Sigmoid colon (tissue), 4 donors: ENCODE data around the gene ACSF2.

Experiments
- CTCF ChIP-seq, 4 experiments: fragments of 450-650 bp in 3 of 4; fragments of 200-600 bp in 1 of 4; IDR thresholded peaks; one replicate each; pipeline ENCODE4 v1.5.1; 2016 to 2019; ENCODE audit warnings: antibody characterized with exemption in 4 of 4, mild to moderate bottlenecking in 3 of 4, moderate library complexity in 2 of 4
- EP300 ChIP-seq, 4 donors: sonication (generic); formaldehyde crosslinking; IDR thresholded peaks; one replicate each; pipeline ENCODE4 v1.6.1; 2017; ENCODE audit warnings: antibody characterized with exemption in 4 of 4
- POLR2A ChIP-seq, 2 donors: fragments of 450-650 bp; IDR thresholded peaks; one replicate each; pipeline ENCODE4 v1.6.1; 2016; ENCODE audit warnings: antibody characterized with exemption in 2 of 2, mild to moderate bottlenecking in 2 of 2, moderate library complexity in 2 of 2

GRCh38 chr17:50507871-50508572, 82.0 kb downstream of the ACSF2 start, which contains the start of gene MYCBPAP:
- TF ChIP-seq CTCF (IDR thresholded peaks at IDR 0.05) (no peak), EP300 (IDR thresholded peaks at IDR 0.05) (no peak), POLR2A (IDR thresholded peaks at IDR 0.05) (peak in 1 of 2 donors; percentile 12)
